ENCODE measurements around the gene ATRNL1.
"Not testable (repeated sequence)": the region's sequence is repeated elsewhere in the genome, so short reads cannot be mapped to it uniquely, and the experiment has no call there.

Gene ATRNL1

DNA sequence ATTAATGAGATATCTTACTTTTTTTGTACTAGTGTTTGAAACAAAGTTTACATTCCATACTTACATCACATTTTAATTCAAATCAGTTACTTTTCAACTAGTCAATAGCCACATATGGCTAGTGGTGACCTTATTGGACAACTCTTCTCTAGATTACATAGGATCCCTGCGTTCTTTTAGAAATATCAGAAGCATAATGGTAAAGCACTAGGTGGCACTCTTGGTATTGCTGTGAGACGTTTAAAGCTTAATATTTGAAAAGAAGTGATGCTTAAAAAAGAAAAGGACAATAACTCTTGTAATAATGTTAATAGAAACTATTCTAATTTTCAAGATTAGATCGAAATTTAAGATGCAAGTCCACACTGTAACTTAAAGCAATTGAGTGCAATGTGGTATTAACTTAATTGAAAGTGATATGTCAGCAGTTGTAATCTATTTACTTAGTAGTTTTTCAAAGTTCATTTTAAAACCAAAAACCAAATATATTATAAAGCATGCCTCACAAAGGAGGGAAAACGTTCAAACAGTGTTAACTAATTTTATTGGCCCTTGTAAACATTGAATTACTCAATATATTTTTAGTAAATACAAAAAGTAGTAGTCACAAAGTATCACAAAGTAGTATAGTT is 339.1 kb downstream of the ATRNL1 start:
- DNase-seq, result no peak

- no peak for DNase-seq
Measured at GRCh38 chr10:115436999-115437398, 343.8 kb downstream of the ATRNL1 start.

DNA sequence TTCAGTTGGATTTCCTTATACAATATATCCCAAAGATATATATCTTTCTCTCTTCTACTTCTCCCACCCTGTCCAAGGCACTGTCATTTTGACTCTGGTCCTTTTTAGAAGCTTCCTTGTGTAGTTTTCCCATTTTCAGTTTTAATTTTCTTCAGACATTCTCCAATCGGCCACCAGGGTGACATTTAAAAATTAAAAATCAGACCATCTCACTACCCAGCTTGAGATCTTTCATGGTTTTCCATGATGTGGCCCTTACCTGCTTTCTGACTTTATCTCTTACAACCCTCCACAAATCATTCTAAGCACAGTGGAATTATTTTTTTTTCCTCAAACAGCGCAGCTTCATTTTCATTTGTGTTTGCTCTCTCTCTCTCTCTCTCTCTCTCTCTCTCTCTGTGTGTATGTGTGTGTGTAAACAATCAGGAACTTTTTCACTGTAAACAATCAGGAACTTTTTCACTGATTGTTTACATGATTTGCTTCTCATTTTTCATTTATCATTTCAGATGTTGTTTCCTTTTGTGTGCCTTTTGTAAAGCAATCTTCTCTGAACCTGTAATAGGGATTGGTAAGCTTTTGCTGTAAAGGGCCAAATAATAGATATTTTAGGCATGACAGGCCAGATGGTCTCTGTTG is 348.9 kb downstream of the ATRNL1 start:
- DNase-seq, result no peak

DNA sequence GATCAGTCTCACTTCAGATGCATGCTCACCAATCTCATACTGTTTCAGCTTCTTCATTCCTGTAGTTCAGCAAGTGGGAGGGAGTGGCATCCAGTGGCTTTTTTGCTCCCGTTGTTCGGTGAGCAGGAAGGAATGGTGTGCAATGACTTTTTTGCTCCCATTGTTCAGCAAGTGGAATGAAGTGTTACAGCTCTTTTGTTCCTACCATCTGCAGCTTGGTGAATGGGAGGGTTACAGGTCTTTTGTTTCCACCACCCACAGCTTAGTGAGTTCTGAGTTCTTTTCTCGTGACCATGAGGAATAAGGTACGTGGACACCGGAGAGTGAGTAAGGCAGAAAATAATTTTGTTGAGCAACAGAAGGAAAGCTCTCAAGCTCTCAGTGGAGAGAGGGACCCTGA is 363.6 kb downstream of the ATRNL1 start:
- DNase-seq, result no peak

DNA sequence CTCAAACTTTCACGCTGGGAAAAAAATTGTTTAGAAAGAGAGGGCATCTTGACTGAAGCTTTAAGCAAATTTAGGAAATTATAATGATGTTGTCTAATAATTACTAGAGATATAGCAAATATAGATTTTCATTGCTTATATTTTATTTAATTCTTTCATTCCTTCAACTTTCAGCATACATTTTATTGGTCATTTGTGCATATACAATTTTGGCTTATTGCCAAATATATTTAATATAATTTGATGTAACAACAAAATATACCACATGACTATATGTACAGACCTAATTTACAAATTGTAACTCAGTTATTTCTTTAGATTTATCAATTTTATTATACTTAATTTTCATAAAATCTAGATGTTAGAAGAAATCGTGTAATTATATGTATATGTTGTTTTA is 390.1 kb downstream of the ATRNL1 start:
- no peak for DNase-seq

- DNase-seq, result no peak
Measured at GRCh38 chr10:115491526-115492140, 398.5 kb downstream of the ATRNL1 start.

DNA sequence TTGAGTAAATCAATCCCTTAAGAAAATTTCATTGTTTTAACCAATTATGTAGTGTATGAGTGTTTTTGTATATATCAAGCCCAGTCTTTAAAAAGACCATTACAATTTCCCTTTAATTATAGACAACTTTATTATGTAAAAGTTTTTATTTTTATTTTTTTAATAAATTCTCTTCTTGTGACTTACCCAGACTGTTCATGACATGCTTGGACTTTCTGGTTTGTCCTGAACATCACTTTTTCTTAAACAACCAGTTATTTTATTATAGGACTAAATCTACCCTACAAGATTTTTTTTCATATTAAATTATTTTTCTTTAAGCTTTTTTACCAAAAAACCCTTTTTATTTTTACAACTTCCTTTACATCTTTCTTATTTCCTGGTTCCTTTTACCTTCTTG is 410.4 kb downstream of the ATRNL1 start:
- DNase-seq, result no peak

GRCh38 chr10:115514895-115515294 is 421.7 kb downstream of the ATRNL1 start:
- DNase-seq, result no peak

DNA sequence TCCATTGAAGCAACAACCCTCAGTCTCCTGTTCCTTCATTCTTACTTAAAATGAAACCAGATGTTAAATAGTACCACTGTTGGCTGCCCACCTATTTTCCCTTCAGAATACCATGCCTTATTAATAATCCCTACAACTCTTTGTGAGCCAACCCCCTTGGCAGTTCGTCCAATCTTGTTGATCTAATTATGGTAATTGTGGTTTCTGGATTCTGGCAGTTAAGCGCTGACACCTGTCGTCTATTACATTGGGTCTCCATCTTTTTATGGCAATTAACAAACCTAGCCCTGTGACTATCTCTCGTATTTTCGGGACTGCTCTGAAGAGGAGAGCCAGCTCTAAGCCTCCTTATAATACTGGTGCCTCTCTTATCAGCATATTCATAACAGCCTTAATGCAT is 432.0 kb downstream of the ATRNL1 start:
- peak; percentile 59 for DNase-seq

GRCh38 chr10:115527682-115528081 is 434.5 kb downstream of the ATRNL1 start:
- not testable (repeated sequence) for DNase-seq

DNA sequence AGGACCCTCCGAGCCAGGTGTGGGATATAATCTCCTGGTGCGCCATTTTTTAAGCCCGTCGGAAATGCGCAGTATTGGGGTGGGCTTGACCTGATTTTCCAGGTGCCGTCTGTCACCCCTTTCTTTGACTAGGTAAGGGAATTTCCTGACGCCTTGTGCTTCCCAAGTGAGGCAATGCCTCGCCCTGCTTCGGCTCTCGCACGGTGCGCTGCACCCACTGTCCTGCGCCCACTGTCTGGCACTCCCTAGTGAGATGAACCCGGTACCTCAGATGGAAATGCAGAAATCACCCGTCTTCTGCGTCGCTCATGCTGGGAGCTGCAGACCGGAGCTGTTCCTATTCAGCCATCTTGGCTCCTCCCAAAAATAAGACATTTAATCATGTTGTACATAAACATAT is 443.2 kb downstream of the ATRNL1 start:
- DNase-seq, result not testable (repeated sequence)

DNA sequence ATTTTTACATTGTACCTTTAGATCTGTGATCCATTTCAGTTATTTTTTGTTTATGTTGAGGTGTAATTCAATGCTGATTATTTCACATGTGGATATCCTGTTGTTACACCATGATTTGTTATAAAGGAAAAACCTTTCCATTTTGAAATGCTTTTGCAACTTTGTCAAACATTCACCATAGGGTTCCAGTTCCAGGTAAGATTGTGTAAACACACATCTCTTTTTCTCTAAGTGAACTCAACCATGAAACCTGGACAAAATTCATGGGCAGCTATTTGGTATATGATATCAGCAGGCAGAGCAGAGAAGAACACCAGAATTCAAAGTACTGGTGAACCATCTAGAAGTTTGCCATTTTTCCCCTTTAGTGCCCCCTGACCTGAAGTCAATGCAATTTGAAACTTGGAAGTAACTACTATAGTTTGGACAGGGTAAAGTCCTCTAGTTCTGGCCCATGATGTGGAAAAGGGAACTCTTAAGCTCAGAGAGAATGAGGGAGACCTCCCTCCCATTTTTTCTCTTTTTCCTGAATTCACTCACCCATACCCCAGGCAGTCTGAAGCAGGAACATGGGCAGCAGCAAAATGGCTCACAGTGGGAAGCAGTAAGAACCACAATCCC is 446.1 kb downstream of the ATRNL1 start:
- no peak for DNase-seq

GRCh38 chr10:115555887-115556402 is 462.8 kb downstream of the ATRNL1 start:
- DNase-seq, result no peak

DNA sequence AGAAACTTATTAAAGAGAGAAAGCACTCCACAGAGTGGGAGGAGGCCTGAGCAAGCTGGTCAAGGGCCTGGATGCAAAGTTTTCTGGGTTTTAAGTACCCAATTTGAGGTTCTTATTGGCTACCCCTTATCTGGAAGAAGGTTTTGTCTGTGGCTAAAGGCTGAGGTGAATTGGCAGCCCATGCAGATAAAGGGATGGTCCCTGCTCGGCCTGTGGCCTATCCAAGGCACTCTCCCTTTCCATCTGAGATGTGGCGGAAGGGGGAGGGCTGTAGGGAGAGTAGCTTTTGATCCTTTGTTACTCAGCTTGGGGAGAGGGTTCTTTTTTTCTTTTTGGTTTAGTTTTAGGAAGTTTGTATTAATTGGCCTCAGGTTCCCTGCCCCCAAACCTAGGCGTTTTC is 465.1 kb downstream of the ATRNL1 start:
- no peak for DNase-seq

DNA sequence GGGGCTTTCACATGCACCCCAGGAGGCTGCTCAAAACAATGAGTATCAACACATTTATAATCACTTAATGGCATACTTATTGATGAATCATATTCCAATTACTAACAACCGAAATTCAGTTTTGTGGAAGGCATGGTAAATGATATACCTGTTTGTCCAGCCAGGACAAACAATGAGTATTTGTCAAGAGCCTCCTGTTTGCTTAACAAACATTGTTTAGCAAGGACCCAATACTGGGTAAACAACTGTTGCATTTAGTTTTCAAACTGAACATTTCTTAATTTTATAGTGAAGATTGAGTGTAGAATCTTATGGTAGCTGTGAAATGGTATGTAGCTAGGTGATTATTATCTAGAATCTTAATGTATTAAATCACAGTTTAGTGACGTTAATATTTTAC is 473.7 kb downstream of the ATRNL1 start:
- DNase-seq, result no peak

- DNase-seq, result no peak
Measured at GRCh38 chr10:115572740-115573455, 479.7 kb downstream of the ATRNL1 start.

DNA sequence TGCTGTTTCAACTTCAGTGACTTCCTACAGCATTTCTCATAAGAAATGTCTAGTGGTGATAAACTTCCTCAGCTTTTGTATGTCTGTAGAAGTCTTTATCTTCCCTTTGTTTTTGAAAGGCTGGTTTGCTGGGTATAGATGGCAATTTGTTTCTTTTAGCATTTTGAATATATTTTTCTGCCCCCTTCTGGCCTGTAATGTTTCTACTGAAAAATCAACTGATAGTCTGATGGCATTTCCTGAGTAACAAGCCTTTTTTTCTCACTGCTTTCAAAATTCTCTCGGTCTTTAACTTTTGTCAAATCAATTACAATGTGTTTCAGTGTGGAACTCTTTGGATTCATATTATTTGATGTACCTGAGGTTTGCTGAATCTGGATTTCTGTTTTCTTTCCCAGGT is 487.1 kb downstream of the ATRNL1 start:
- DNase-seq, result no peak

- DNase-seq, result no peak
Measured at GRCh38 chr10:115593060-115593459, 499.9 kb downstream of the ATRNL1 start.

DNA sequence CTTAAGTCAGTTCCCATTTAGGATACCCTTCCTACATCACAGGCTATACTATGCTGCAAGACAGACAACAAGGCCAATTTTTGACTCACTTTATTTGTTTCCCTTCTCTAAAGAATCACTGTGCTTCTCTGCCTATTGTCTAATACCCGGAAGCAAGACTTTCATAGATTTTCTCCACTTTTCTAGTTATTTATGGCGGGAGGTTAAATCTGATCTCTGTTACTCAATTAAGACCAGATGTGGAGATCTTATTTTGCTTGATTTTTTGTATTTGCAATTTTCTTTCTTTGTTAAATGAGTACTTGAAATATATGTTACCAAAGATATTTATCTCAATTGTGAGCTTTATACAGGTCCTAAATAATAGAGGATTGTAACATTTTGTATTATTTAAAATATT is 511.5 kb downstream of the ATRNL1 start:
- no peak for DNase-seq

DNA sequence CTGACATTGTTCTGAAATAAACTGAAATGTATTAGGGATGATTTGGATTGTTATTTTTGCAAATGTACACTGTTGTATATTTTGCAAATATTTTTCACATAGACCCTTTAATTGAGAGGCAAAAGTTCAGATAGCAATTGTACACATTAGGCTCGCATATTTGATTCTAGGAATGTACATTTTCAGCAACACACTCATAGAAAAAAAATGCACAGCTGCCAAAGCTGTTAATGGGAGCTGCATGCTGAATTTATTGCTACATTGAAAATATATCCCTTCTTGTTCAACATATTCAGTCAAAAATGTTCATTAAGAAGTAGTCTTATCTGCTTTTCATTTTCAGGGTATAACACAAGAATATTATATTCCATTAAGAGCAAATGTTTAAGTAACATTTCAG is 512.9 kb downstream of the ATRNL1 start:
- no peak for DNase-seq

- DNase-seq, result no peak
Measured at GRCh38 chr10:115606741-115607140, 513.6 kb downstream of the ATRNL1 start.

DNA sequence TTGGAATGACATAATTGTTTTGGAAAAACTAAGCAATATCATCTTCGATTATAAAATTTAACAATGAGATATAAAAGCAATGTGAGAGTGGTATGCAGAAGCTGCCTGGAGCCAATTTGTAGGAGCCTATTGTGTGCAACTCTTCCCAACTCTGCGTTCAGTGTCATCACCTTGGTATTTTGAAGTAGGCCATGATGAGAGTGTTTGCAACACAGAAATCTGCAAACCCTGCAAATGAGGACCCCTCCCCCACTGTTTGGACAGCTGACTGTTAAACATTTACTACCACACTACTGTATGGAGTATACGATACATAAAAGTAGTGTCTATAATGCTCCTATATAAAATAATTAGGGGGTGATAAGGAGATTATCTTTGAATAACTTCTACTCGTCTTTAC is 531.3 kb downstream of the ATRNL1 start:
- no peak for DNase-seq

DNA sequence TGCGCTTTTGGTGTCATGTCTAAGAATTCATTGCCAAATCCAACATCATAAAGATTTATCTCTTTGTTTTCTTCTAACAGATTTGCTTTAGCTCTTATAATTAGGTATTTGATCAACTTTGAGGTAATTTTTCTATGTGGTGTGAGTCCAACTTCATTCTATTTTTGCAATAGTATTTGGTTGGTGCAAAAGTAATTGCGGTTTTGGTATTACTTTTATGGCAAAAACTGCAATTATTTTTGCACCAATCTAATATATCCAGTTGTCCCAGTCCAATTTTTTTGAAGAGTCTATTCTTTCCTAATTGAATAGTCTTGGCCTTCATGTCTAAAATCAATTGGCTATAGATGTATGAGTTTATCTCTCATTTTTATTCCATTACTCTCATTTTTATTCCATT is 535.5 kb downstream of the ATRNL1 start:
- DNase-seq, result no peak

Data from NCI-H1105 (cell line).